NCI-H2081 (cell line): ENCODE results near the gene OR4C6.

Experiments used
- DNase-seq, 2 experiments: peaks; one replicate each; lab custom pipeline; 2025; lab: John Stamatoyannopoulos, UW

Gene OR4C6

DNA sequence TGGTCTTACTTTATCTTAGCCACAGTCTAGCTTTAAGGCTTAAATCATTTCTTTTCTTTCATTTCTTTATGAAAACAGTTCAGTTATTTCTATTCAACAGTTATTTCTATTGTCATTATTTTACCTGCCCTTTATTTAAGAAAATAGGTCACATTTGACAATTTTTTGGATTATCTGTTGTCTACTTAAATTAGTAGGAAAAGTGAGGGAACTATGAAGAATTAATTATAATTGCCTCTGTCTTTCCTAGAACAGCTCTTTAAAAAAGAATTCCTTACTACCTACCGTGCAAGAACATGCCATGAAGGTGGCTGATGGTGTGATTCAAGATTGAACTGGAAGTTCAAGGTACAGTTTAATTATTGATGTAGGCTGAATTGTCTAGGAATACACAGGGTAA, at the start of gene OR4C6:
Gene OR4C6, plus strand, starts transcription at position 301 of the 400 bp plus-strand sequence. CDS start 2,966 bp downstream, outside the sequence.
- no peak for DNase-seq

DNA sequence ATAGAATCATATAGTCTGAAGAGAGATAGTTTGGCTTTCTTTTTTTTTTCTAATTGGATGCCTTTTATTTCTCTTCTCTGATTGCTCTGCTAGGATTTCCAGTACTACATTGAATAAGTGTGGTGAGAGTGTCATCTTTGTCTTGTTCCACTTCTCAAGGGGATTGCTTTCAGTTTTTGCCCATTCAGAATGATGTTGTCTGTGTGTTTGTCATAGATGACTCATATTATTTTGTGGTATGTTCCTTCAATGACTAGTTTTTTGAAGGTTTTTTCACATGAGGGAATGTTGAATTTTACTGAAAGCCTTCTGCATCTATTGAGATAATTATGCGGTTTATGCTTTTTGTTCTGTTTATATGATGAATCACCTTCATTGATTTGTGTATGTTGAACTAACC, 37.5 kb upstream of the OR4C6 start:
- no peak for DNase-seq

DNA sequence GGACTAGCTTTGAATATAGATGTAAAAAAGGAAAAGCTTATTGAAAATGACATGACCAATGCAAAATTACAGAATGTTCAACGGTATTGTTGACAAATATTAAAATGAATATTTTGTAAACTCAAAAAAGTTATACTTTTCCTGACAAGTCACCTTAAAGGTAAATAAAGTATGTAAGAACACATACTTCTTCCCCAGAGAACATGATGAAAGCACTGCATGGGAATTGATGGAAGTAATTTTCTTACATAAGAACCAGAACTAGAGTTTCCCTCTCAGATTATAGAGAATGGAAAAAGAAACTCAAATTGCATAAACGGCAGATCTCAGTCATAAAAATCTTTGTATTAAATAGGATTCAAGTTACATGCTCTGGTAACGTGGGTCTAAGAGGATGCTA, 27.2 kb upstream of the OR4C6 start, which contains the start of gene OR4P4:
Gene OR4P4, plus strand, starts transcription at position 301 of the 400 bp plus-strand sequence.
- no peak for DNase-seq

DNA sequence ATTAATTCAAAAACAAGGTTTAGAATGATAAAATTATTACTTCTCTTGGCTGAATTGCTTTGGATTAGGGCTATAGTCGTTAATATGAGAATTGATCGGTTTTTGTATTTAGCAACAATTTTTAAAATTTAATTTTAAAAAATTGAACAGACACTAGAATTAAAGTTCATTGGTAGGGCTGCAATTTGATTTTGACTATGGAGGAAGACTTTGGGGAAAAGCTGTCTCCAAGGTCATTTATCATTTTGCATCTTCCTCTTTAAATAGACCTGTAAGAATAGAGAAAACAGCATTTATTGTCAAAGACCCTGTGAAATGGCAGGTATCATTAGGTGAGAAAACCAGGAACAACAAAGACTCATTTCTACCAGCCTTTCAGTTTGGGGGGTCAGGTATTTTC, 14.0 kb upstream of the OR4C6 start, which contains the start of gene OR4S2:
Gene OR4S2, plus strand, starts transcription at position 301 of the 400 bp plus-strand sequence. CDS start 2,577 bp downstream, outside the sequence.
- no peak for DNase-seq

DNA sequence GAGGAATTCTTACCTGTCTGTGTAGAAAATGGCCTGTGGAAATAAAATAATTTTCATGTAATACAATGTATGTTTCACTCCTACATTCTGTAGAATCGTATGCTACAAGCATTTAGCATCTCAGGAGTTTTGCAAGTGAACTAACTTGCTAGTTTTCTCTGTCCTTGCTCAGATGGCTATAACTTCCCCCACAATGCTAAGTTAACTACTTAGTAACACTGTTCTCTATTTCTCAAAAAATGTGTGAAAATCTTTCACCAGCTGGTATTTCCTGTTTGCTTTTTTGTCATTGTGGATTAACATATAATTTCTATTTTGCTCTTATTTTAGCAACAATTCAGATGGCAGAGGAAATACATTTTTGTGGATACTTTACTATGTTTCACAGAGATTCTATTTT, 9.4 kb upstream of the OR4C6 start:
- no peak for DNase-seq

DNA sequence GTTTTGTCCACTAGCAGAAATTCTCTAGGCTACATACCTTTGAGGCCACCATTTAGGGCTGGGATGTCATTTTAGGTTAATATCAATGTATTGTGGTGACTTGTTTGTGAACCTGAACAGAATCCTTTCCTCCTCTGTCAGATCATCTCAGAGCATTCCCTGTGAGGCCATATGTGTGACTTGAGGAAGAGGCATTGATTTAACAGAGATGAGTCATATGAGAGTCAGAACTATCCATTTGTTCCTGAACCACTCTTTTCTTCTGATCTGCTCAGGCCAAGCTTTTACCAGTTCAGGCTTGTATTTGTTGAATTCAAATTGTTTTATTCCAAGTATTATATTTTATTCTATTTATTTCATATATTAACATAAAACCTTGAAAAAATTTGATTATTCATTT, 6.9 kb upstream of the OR4C6 start:
- DNase-seq = no peak

DNA sequence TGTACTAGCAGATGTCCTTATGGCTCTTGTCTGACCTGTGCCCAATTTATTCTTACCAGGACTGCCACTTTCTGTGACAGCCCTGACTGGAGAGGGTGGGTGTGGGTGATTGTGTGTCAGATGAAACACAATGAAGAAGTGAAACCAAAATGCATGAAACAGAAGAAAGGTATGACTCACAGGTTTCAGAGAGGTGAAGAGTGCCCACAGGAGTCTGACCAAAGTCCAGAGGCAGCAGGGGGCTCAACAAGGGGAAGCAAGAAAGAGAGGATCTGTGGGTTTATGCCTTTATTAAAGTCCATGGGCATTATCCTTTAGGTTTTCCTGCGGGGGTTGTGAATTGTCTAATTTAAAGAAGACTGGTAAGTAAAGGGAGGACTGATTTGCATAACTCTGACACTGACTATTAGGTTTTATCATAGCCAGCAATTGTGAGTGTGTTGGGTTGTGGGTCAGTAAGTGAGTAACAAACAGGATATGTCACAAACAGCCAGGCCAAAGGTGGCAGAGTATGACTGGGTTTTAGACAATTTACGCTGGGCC, 3.9 kb upstream of the OR4C6 start:
- DNase-seq = no peak

DNA sequence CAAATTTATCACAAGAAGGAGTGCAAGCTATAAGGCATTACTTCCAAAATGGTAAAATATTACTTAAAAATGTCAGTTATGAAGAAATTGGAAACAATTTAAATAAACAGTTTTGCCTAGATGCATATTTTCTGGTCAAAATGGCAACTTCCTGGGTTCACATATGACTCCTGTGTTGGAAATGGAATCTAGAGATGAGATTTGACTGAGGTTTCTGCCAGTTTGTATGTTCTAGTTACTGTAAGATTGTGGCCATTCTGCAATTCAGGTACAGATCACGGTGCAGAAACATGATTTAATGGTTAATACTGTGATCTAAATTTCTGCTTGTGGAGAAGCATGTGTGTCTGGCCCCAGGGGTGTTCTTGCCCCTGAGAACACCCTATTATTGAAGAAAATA, 3.4 kb upstream of the OR4C6 start:
- no peak for DNase-seq

DNA sequence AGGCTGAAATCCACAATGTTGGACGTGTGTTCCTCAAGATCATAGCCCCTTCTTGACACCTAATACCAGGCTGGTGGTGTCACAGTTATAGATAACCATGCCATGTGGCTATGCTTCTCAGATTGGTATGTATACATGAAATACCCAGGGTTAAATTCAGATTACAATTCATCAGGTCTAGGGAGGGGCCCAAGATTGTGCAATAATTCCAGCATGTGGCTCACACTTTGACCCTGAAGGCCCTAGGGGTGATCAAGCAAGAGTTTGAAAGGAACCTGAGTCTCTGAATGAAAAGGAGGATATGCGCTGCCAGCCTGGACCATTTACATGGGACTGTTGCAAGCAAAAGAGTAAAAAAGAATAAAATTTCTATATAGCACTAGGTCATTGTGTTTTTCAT, 7.4 kb downstream of the OR4C6 start:
- no peak for DNase-seq

DNA sequence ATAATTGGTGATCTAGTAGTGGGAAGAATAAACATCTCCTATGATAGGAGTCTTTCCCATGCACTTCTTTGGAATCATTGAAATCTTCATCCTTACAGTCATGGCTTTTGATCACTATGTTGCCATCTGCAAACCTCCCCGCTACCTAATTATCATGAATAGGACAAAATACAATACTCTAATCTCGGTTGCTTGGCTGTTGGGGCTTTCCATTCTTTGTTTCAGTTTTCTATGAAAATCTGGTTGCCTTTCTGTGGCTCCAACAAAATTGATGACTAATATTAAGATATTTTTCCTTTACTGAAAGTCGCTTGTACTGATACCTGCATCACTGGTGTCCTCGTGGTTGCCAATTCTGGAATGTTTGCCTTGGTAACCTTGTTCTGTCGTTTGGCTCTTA, 11.9 kb downstream of the OR4C6 start:
- no peak for DNase-seq

DNA sequence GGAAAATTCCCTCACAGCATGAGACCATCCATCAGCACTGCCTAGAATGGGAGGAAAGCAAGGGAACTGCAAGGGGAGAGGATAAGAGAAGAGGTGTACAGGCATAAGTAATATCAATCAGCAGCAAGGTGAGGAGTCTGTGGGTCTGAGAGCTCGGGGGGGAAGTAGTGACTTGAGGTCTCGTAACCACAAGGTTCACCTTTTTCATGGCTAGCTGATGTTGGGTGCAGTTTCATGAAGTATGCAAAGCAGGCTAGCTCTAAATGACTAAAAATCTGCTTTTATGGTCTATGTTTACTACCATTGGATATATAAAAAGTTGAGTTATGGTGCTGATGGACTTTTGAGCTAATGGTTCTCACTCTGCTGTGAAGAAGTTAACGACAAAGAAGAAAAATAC, 35.8 kb downstream of the OR4C6 start:
- DNase-seq = no peak

DNA sequence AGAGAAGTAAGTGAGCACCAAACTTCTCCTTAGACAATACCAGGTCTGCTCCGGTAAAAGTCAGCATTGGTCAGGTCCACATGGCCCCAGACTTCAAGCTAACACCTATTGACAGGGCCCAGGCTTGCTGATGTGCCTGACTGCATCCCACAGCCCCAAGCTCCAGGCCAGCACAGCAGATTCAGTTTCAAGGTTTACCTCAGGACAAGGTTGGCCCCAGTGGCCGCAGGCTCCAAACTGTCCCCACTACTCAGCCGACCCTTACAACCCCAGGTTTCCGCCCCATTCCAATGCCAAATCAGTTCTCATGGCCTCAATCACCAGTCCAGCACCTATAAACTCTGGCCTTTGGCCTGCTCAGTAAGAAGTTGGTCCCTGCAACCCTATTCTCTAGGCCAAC, 39.4 kb downstream of the OR4C6 start:
- no peak for DNase-seq

DNA sequence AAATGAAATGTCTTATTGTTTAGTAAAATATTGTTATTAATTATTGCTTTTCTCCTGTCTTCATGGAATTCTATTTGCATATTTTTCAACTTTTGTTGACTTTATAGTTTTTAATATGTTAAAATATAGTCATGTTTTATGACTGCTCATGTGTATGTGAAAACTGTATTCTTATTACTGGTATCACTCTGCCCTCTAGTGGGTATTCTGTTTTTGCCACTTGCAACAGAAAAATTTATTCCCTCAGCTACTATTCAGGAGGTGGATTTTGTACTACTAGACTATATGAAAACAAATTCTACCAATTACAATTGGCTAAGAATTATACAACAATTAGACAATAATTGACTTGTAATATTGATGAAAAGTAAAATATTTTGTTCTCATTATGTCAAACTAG, 45.0 kb downstream of the OR4C6 start:
- peak in 1 of 2 experiments; percentile 3 for DNase-seq

DNA sequence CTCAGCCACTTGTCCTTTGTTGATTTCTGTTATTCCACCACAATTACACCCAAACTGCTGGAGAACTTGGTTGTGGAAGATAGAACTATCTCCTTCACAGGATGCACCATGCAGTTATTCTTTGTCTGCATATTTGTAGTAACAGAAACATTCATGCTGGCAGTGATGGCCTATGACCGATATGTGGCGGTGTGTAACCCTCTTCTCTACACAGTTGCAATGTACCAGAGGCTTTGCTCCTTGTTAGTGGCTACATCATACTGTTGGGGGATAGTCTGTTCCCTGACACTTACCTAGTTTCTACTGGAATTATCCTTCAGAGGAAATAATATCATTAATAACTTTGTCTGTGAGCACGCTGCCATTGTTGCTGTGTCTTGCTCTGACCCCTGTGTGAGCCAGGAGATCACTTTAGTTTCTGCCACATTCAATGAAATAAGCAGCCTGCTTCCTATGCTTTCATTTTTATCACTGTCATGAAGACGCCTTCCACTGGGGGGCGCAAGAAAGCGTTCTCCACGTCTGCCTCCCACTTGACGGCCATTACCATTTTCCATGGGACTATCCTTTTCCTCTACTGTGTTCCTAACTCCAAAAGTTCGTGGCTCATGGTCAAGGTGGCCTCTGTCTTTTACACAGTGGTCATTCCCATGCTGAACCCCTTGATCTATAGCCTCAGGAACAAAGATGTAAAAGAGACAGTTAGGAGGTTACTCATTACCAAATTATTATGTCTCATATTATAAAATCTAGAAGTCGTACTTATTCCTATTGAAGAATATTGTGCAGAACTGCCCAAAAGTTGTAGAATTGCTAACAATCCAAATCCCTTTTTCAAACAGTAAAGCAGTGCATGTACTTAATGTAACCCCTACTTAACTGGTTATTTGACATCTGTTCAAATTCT, 53.2 kb downstream of the OR4C6 start:
- no peak for DNase-seq
